ENCODE data around the gene SLC6A12. TPM values are rescaled to one million over a fixed set of nuclear protein-coding genes. Genes with fewer than 3 reads are reported as not detected.

Gene SLC6A12
- total RNA-seq, 1 donor: not detected

GRCh38 chr12:207804-208203 lies 6.2 kb downstream of the SLC6A12 start:
- no peak for DNase-seq (ENCODE audit: low read depth)
- TF ChIP-seq CTCF (IDR thresholded peaks at IDR 0.05; ENCODE audit: insufficient read depth, low read length): no peak
- no peak overlapping the region for H3K4me3 ChIP-seq (ENCODE audit: low read depth, low read length)

- no peak overlapping the region for H3K4me3 ChIP-seq (ENCODE audit: low read depth, low read length)
- DNase-seq (ENCODE audit: low read depth): no peak
- TF ChIP-seq CTCF (IDR thresholded peaks at IDR 0.05; ENCODE audit: insufficient read depth, low read length): no peak
These were observed 7.1 kb downstream of the SLC6A12 start for GRCh38 chr12:206746-207440.

GRCh38 chr12:205026-205425 lies 8.9 kb downstream of the SLC6A12 start:
- no peak for DNase-seq (ENCODE audit: low read depth)
- TF ChIP-seq CTCF (IDR thresholded peaks at IDR 0.05; ENCODE audit: insufficient read depth, low read length): no peak
- no peak overlapping the region for H3K4me3 ChIP-seq (ENCODE audit: low read depth, low read length)

GRCh38 chr12:204261-204678 lies 9.7 kb downstream of the SLC6A12 start:
- H3K4me3 ChIP-seq (ENCODE audit: low read depth, low read length): no peak overlapping the region
- DNase-seq (ENCODE audit: low read depth): no peak
- TF ChIP-seq CTCF (IDR thresholded peaks at IDR 0.05; ENCODE audit: insufficient read depth, low read length): no peak

GRCh38 chr12:203462-204260 lies 10.3 kb downstream of the SLC6A12 start:
- H3K4me3 ChIP-seq (ENCODE audit: low read depth, low read length): peak overlapping the region; percentile 47
- no peak for TF ChIP-seq CTCF (IDR thresholded peaks at IDR 0.05; ENCODE audit: insufficient read depth, low read length)
- no peak for DNase-seq (ENCODE audit: low read depth)

GRCh38 chr12:203074-203461 lies 10.9 kb downstream of the SLC6A12 start:
- TF ChIP-seq CTCF (IDR thresholded peaks at IDR 0.05; ENCODE audit: insufficient read depth, low read length): no peak
- no peak for DNase-seq (ENCODE audit: low read depth)
- no peak overlapping the region for H3K4me3 ChIP-seq (ENCODE audit: low read depth, low read length)
